PC-9 (cell line): ENCODE data around the gene ALKBH2. TPM values are rescaled to one million over a fixed set of nuclear protein-coding genes. Genes with fewer than 3 reads are reported as not detected.

Source experiments
- BruUV-seq: library from RNA; stranded (reverse); fragments of 400-500 nt; replicated peaks from 2 replicates; lab custom pipeline; 2021; lab: Mats Ljungman, UMichigan
- CTCF ChIA-PET: fragments of 300-600 bp; sonication (Branson Sonifier 250); formaldehyde crosslinking; loops from one replicate; lab custom pipeline; 2022; ENCODE audit warnings: antibody characterized with exemption; lab: Charles Lee
- POLR2A ChIA-PET: fragments of 300-600 bp; sonication (Branson Sonifier 250); formaldehyde crosslinking; loops from one replicate; lab custom pipeline; 2022; ENCODE audit warnings: antibody characterized with exemption; ENCODE audit not compliant: unreplicated experiment; lab: Charles Lee
- DNase-seq, 2 experiments: peaks; one replicate each; pipeline versions ENCODE4 v3.0.0 to v3.0.0-alpha.2; 2015 to 2022; ENCODE audit warnings: mixed read lengths in 1 of 2
- H2AFZ ChIP-seq: fragments of 200-600 bp; sonication (generic); 2 replicates; pipeline ENCODE4 v1.8.1; 2017; ENCODE audit warnings: antibody characterized with exemption
- H3F3A ChIP-seq: fragments of 200-600 bp; sonication (generic); 2 replicates; pipeline ENCODE4 v1.8.1; 2017; ENCODE audit warnings: antibody characterized with exemption, mild to moderate bottlenecking, low read depth; ENCODE audit not compliant: insufficient read depth
- H3K27ac ChIP-seq: fragments of 200-600 bp; sonication (generic); 2 replicates; pipeline ENCODE4 v1.6.1; 2016; ENCODE audit warnings: mixed run types
- H3K27me3 ChIP-seq: fragments of 200-600 bp; sonication (generic); 2 replicates; pipeline ENCODE4 v1.6.1; 2016; ENCODE audit warnings: low read depth, mixed run types; ENCODE audit not compliant: insufficient read depth
- H3K36me3 ChIP-seq: fragments of 200-600 bp; sonication (generic); 2 replicates; pipeline ENCODE4 v1.6.1; 2016; ENCODE audit warnings: low read depth, mixed run types
- H3K4me1 ChIP-seq: fragments of 200-600 bp; sonication (generic); replicated peaks from 2 replicates; pipeline ENCODE4 v1.6.1; 2016; ENCODE audit warnings: mixed run types; ENCODE audit not compliant: insufficient read depth
- H3K4me2 ChIP-seq: fragments of 200-600 bp; sonication (generic); 2 replicates; pipeline ENCODE4 v1.6.1; 2017; ENCODE audit warnings: mixed run types
- H3K4me3 ChIP-seq: fragments of 200-600 bp; sonication (generic); 2 replicates; pipeline ENCODE4 v1.6.1; 2016; ENCODE audit warnings: mixed run types
- H3K79me2 ChIP-seq: fragments of 200-600 bp; sonication (generic); 2 replicates; pipeline ENCODE4 v1.6.1; 2017; ENCODE audit warnings: low read depth, mixed run types
- H3K9me2 ChIP-seq: fragments of 200-600 bp; sonication (generic); 2 replicates; pipeline ENCODE4 v1.8.1; 2017; ENCODE audit warnings: mild to moderate bottlenecking; ENCODE audit not compliant: insufficient read depth
- H3K9me3 ChIP-seq: fragments of 200-600 bp; sonication (generic); 2 replicates; pipeline ENCODE4 v1.8.1; 2016; ENCODE audit warnings: low read depth; ENCODE audit not compliant: insufficient read depth
- H4K20me1 ChIP-seq: fragments of 200-600 bp; sonication (generic); 2 replicates; pipeline ENCODE4 v1.8.1; 2017; ENCODE audit not compliant: insufficient read depth
- EZH2 ChIP-seq: fragments of 200-600 bp; sonication (generic); IDR thresholded peaks from 2 replicates; pipeline ENCODE4 v1.8.0; 2017; ENCODE audit warnings: antibody characterized with exemption, low read depth
- intact Hi-C: fragments of 100-400 bp; cut with micrococcal nuclease; formaldehyde crosslinking; loops from one replicate; pipeline ENCODE4 v1.10.0; 2022; ENCODE audit not compliant: unreplicated experiment
- total RNA-seq: library from RNA; stranded (reverse); gene quantifications from 2 replicates; pipeline ENCODE4 v1.2.3, GENCODE V29; 2021
- TF ChIP-seq, protein P1 (sequence below): fragments of 200-600 bp; sonication (generic); conservative IDR thresholded peaks from 2 replicates; pipeline ENCODE4 v1.6.1; 2017; ENCODE audit warnings: mixed run types, antibody characterized with exemption, mild to moderate bottlenecking, moderate library complexity

Gene ALKBH2
- total RNA-seq, 1 experiment from 2014 or later, result 14.9 TPM

DNA sequence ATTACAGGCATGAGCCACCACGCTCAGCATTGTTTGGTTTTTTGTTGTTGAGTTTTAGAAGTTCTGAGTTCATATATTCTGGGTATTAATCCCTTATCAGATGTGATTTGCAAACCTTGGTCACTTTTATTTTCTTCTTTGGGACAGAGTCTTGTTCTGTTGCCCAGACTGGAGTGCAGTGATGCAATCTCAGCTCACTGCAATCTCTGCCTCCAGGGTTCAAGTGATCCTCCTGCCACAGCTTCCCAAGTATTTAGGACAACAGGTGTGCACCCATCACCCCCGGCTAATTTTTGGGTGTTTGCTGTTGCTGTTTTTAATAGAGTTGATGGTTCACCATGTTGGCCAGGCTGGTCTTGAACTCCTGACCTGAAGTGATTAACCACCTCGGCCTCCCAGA is 29.1 kb downstream of the ALKBH2 start:
- Histone ChIP-seq H3K79me2 (no peaks in the 10 kb centered on the region), H3K27ac (no peak overlapping the region), H3K36me3 (no peaks in the 10 kb centered on the region), H3K4me3 (no peak overlapping the region), H3K4me2 (no peak overlapping the region), H3K9me2 (no peaks in the 10 kb centered on the region), H3K4me1 (no peaks in the 10 kb centered on the region), H3F3A (no peaks in the 10 kb centered on the region), H3K27me3 (no peaks in the 10 kb centered on the region), H4K20me1 (no peaks in the 10 kb centered on the region), H3K9me3 (no peaks in the 10 kb centered on the region), H2AFZ (no peak overlapping the region)
- DNase-seq, result no peak
- intact Hi-C loops, result no loop called here
- CTCF ChIA-PET, result no interaction called here
- POLR2A ChIA-PET, result no interaction called here
- TF ChIP-seq EZH2, result no peak
- TF ChIP-seq, protein P1, sequence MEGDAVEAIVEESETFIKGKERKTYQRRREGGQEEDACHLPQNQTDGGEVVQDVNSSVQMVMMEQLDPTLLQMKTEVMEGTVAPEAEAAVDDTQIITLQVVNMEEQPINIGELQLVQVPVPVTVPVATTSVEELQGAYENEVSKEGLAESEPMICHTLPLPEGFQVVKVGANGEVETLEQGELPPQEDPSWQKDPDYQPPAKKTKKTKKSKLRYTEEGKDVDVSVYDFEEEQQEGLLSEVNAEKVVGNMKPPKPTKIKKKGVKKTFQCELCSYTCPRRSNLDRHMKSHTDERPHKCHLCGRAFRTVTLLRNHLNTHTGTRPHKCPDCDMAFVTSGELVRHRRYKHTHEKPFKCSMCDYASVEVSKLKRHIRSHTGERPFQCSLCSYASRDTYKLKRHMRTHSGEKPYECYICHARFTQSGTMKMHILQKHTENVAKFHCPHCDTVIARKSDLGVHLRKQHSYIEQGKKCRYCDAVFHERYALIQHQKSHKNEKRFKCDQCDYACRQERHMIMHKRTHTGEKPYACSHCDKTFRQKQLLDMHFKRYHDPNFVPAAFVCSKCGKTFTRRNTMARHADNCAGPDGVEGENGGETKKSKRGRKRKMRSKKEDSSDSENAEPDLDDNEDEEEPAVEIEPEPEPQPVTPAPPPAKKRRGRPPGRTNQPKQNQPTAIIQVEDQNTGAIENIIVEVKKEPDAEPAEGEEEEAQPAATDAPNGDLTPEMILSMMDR, result no peak
- BruUV-seq, result no TSS peak

DNA sequence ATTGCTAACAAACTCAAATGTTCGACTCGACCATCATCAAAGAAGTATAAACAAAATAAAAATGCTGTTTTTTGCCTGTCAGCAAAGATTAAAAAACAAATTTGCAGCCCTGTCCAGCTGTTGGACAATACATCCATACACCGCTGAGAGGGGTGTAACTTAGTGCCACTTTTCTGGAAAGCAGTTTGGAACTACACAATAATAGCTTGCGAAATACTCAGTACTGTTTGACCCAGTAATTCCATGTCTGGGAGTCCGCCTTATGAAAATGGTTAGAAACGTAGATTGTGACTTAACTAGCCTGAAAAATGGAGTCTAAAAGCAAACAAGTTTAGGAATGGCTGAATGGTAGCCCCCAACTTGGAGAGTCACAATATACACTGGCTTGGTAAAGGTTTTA is 34.5 kb downstream of the ALKBH2 start:
- Histone ChIP-seq H3K4me1 (0 out of 2 replicates have a peak, but pooled peaks cover 3% of the 10 kb centered on the region), H3K9me2 (no peaks in the 10 kb centered on the region), H3K4me2 (no peak overlapping the region), H3K27ac (no peak overlapping the region), H3F3A (no peaks in the 10 kb centered on the region), H2AFZ (no peak overlapping the region), H3K4me3 (no peak overlapping the region), H3K36me3 (no peaks in the 10 kb centered on the region), H3K27me3 (no peaks in the 10 kb centered on the region), H3K79me2 (no peaks in the 10 kb centered on the region), H4K20me1 (no peaks in the 10 kb centered on the region), H3K9me3 (no peaks in the 10 kb centered on the region)
- ChIA-PET POLR2A (no interaction called here), CTCF (no interaction called here)
- BruUV-seq, result no TSS peak
- intact Hi-C loops, result no loop called here
- DNase-seq, result no peak
- TF ChIP-seq EZH2, result no peak

DNA sequence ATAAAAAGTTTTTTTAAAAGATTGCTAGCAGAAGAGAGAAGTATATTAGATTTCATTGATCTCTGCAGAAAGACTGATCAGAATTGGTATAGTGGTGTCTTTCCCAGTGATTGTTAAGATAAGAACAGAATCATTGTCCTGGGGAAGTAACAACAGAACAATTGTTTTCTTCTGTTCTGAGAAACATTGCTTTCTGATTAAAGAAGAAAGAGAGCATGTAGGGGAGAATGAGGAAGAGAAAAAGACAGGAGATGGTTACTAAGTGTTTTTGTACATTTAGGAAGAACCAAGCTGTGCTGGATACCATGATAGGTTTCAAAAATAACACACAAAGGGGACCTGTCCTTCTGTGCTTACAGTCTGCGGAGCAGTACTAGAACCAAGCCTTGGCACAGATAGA is 35.9 kb downstream of the ALKBH2 start:
- Histone ChIP-seq H3K4me3 (no peak overlapping the region), H3K27ac (no peak overlapping the region), H3K27me3 (no peaks in the 10 kb centered on the region), H2AFZ (no peak overlapping the region), H3K9me2 (no peaks in the 10 kb centered on the region), H4K20me1 (no peaks in the 10 kb centered on the region), H3K79me2 (no peaks in the 10 kb centered on the region), H3K4me2 (no peak overlapping the region), H3K9me3 (no peaks in the 10 kb centered on the region), H3F3A (no peaks in the 10 kb centered on the region), H3K4me1 (0 out of 2 replicates have a peak, but pooled peaks cover 6% of the 10 kb centered on the region), H3K36me3 (no peaks in the 10 kb centered on the region)
- TF ChIP-seq, protein P1, result no peak
- TF ChIP-seq EZH2, result no peak
- no TSS peak for BruUV-seq
- POLR2A ChIA-PET, result no interaction called here
- CTCF ChIA-PET, result no interaction called here
- DNase-seq, result no peak
- intact Hi-C loops, result no loop called here

DNA sequence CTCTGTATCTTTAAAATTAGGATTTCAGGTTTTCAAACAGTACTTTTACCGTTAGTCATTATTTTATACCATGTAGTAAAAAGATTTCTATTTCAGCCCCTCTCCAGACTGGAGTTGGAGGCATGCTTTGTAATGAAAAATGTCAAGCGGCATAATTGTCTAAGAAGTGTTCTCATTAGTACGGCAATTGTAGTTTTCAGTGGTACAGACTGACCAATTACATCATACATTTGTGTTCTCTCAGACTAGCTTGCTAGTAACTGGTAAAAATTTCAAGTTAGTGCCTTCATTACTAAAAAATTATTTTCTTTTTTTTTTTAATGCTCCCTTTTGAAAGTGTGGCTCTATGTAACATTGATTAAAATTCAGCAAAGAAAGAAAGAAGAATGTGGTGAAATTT is 36.4 kb downstream of the ALKBH2 start:
- ChIA-PET CTCF (no interaction called here), POLR2A (no interaction called here)
- H3K4me3 ChIP-seq, result no peak overlapping the region
- H3K27ac ChIP-seq, result no peak overlapping the region
- H2AFZ ChIP-seq, result no peak overlapping the region
- no TSS peak for BruUV-seq
- H3K27me3 ChIP-seq, result no peaks in the 10 kb centered on the region
- H3K9me2 ChIP-seq, result no peaks in the 10 kb centered on the region
- TF ChIP-seq, protein P1, result no peak
- TF ChIP-seq EZH2, result no peak
- no peaks in the 10 kb centered on the region for H3K36me3 ChIP-seq
- intact Hi-C loops, result no loop called here
- no peaks in the 10 kb centered on the region for H4K20me1 ChIP-seq
- peaks cover 9% of the 10 kb centered on the region; the same call in 1 of the 2 replicates for H3K4me1 ChIP-seq
- DNase-seq, result no peak
- no peak overlapping the region for H3K4me2 ChIP-seq
- no peaks in the 10 kb centered on the region for H3K9me3 ChIP-seq
- no peaks in the 10 kb centered on the region for H3F3A ChIP-seq
- no peaks in the 10 kb centered on the region for H3K79me2 ChIP-seq
